CD4-positive, alpha-beta T cell treated with Interleukin-4 for 1 hour (primary cell): Measurements from ENCODE around the gene ADAMTSL2.
A peak's percentile ranks its signal among the peaks of the same experiment; 100 is the strongest.

Experiments used
- DNase-seq, 2 donors: peaks; one replicate each; pipeline ENCODE4 v3.0.0-alpha.2; 2020 to 2022

Gene ADAMTSL2

GRCh38 chr9:133576875-133577736 is 42.6 kb downstream of the ADAMTSL2 start:
- no peak for DNase-seq

- no peak for DNase-seq
Measured at GRCh38 chr9:133577737-133578112, 43.2 kb downstream of the ADAMTSL2 start.

DNA sequence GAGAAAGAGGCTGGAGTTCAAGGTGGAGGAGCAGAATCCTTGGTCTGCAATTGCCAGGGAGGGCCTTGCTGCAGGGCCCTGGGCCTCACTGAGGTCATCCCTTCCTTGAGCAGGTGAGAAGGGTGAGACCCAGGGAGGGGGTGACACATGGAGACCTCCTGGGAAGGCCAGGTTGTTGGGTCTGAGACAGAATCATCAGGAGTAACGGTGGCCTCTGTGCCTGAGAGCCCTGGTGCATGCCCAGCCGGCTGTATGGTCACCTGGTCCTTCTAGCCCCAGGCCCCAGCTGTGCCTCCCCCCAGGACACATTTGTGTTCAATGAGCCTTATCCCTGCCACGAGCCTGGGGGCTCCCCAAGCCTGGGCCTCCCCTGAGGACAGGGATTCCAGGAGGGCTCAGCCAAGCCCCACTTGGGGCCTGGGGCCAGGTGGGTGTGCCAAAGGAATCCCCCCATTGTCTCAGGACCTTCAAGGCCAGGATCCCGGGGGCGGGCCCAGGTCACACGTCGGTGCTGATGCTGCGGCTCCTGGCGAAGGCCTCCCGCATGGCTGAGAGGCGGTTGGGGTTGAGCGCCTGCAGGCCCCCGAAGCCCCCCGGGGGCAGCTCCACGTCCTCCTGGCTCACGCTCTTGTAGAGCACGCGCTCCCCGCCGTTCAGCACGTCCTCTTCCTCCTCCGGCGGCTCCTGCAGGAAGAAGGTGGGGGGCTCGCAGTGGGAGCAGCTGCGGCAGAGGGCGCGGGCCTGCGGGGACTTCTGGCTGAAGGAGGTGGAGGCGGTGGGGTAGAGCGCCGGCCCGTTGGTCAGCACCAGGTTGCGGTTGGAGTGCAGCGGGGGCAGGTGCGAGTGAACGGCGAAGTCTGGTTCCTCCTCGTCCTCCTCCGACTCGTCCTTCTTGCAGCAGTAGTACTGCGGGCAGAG is 44.3 kb downstream of the ADAMTSL2 start:
- no peak for DNase-seq

DNA sequence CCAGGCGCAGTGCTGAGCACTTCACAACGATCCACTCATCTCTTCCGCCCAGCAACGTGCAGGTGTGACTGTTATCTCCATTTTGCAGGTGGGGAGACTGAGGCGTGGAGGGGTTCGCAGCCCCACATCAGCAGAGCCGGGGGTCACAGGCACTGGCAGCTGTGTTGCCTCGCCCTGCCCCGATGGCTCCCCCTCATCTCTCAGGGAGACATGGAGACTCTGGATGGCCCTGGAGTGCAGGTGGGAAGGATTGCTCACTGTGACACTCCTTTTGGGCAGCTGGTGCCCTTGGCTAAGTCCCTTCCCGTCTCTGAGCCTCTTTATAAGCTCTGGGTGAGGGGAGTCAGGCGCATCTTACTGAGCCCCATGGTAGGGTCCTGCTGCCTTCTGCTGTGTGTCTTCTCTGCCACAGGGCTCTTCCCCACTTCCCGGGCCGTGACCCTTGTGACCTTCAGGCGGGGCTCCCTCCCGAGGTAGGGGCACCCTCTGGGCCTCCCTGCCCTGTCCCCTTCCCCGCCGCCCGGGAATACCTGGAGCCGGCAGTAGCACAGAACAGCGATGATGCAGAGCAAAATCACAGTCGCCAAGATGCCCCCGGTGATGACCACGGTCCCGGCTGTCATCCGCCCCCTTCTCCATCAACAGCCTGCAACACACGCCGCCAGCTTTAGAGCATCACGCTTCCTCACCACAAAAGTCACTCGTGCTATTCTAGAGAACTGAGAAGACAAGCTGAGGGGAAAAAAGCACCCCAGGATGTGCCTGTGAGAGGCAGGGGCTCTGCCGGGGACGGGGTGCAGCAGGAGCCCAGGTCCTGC is 45.3 kb downstream of the ADAMTSL2 start:
- DNase-seq: no peak

GRCh38 chr9:133580419-133580738 is 45.9 kb downstream of the ADAMTSL2 start:
- DNase-seq: no peak

DNA sequence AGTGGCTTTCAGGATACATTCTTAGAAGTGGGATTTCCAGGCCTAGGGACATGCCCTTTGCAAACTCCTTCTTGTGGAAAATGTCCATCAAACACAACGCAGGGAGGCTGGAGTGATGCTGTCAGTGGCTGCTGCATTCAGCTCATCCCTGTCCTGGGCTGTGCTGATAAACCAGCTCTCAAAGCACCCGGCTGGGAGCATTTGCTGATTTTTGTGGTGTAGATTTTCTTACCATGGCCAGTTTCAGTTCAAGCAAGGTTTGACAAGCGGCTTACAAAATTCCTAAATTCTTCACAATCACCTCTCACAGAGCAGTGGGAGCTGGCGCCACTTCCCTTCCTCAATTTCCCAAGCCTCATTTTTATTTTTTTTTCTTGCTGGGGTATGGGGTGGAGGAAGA is 46.5 kb downstream of the ADAMTSL2 start:
- DNase-seq: no peak

- no peak for DNase-seq
Measured at GRCh38 chr9:133581513-133582343, 47.2 kb downstream of the ADAMTSL2 start.

GRCh38 chr9:133582501-133583045 is 48.1 kb downstream of the ADAMTSL2 start:
- DNase-seq: no peak

DNA sequence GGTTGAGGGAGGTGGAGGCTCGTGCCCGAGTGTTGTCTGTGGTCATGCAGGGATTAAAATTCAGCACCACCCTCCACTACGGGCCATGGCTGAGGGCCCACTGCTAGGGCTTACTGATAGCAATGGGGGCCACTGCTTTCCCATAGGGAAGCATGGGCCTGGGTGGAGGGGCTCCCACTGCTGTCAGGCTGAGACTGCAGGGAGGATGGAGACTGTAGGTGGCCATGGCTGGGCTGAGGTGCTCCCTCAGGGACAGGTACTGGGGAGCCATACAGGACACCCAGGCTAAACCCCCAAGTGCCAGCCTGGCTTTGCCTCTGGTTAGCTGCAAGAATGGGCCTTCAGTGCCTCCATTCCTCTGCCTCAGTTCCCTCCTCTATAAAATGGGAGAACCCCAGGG is 48.6 kb downstream of the ADAMTSL2 start:
- no peak for DNase-seq

GRCh38 chr9:133583586-133583985 is 49.1 kb downstream of the ADAMTSL2 start:
- no peak for DNase-seq

DNA sequence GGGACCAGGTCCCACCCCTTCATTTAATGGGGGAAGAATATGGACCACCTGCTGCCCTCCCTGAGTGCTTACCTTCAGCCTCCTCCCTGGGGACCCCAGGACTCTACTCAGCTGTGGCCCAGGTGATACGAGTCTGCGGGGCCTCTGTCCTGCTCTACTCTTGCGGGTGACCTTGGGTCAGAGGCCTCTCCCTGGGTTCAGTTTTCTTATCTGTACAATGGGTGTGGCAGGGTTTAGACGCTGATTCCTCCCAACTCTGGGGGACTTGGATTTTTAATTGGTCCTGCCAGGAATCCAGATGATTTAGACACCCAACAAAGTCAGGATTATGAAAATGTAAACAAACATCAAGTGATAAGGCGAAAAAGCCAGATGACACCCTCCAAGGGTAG is 49.7 kb downstream of the ADAMTSL2 start:
- no peak for DNase-seq

DNA sequence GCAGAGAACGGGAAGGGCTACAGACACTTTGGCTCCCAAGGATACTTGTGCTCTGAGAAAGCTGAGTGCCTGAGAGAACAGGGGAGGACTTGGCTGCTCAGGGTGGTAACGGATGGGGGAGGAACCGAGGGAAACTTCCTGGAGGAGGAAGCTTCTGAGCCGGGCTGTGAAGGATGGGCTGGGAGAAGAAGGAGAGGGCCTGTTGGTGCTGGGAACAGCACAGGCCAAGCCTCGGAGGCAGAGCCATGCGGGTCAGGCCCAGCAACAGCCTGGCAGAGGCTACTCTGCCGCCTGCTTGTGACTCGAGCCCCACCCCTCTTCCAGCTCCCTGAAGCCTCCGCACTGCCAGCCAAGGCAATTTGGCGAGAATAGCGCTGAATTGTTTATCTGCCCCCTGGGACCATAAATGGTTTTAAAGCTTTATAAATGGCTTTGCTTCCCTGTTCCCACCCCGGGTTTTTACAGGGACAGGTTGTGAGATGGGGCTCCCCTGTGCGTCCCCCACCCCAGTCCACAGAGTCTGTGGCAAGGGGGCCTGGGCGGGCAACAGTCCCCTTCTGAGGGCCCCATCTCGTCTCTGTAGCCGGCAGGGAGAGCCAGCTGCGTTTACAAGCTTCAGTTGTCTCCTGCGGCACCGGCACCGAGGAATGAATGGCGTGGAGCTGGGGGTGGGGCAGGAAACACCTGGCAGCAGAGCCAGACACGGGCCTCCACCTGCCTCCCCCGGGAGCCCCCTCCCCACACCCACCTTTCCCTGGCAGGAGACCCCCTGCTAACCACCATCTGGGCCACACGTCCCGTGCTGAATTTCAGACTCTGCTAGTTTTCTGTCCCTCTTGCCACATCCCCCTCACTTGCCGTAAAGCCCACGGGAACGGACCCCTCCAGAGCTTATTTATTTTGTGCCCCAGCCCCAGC is 50.3 kb downstream of the ADAMTSL2 start:
- DNase-seq: peak in 1 of 2 donors; percentile 25

DNA sequence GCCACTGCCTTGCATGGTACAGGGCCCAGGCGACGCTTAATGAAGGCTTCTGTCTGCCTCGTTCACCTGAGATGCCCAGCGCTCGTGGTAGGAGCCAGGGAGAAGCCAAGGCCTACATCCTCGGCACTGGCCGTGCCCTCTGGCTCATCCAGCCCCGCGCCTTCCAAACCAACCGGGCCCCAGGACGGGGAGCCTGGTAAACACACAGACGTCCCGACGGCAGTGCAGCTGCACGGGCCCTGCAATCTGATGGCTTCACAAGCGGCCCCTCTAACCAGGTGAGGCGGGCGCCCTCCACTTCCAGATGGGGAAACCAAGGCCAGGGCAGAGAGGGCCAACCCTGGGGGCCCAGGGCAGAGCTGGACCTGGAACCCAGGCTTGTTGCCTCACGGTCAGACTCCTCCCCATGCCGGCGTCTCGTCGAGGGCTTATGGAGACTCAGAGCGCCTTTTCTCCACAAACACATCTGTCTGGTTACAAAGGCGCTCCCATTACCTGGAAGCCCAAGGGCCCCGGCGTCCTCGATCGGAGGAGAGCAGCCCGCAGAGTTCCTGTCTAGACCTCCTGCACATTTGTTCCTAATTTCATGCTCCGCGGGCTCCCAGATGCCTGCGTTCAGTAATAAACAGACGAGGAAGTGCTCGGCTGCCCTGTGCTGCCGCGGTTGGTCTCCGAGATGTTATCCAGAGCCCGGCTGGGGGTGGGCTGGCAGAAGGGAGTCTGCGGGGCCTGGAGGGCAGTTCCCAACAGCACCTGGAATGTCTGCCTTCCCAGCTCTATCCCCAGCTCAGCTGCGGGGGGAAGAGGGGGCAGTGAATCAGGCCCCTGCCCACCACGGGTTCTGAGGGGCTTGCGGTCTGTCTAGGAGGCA is 51.2 kb downstream of the ADAMTSL2 start:
- DNase-seq: no peak

DNA sequence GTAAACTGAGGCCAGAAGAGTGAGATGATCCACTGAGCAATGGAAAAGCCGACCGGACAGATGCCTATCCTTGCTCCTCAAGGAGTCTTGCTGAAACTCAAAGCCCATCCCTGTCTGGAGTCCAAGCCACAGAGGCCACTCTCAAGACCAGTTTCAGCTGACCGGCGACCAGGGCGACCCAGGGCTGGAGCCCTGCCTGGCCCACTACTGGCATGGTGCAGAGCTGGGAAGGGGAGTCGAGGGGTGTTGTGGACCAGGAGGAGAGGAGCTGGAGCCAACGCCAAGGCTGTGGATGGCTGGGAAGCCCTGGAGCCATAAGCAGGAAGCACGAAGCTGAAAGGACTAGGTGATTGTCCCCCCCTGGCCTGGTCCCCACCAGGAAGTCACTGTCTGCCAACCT is 52.5 kb downstream of the ADAMTSL2 start:
- DNase-seq: no peak

GRCh38 chr9:133587466-133587865 is 53.0 kb downstream of the ADAMTSL2 start:
- no peak for DNase-seq

DNA sequence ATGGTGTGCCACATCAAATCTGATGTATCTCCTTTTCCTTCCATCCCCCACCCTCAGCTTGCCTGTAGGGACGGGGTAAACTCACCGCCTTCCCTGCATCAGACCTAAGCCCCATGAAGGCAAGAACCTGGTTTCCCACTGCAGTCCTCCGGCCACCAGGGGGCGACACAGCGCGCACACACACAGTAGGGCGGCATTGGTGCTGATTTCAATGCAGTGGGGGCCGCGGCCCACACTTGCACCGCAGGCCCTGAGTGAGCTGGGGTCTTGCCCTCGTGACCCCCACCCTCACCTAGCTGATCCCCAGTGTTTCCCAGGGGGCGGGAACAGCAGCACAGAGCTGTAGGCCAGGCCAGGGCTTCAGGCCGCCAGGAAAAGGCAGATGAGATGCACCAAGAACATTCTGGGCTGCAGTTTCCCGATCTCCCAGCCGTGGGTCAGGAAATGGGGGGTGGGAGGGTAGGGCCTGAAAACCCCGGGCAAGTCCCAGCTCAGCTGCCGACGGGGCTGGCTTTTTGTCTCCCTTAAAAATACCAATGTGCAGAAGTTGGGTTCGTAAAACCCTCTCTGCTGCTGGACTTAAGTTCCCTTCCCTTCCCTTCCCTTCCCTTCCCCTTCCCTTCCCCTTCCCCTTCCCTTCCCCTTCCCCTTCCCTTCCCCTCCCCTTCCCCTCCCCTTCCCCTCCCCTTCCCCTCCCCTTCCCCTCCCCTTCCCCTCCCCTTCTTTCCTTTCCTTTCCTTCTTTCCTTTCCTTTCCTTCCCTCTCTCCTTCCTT is 55.1 kb downstream of the ADAMTSL2 start:
- DNase-seq: peak; percentile 22 to 43

GRCh38 chr9:133590231-133590855 is 55.8 kb downstream of the ADAMTSL2 start:
- no peak for DNase-seq

DNA sequence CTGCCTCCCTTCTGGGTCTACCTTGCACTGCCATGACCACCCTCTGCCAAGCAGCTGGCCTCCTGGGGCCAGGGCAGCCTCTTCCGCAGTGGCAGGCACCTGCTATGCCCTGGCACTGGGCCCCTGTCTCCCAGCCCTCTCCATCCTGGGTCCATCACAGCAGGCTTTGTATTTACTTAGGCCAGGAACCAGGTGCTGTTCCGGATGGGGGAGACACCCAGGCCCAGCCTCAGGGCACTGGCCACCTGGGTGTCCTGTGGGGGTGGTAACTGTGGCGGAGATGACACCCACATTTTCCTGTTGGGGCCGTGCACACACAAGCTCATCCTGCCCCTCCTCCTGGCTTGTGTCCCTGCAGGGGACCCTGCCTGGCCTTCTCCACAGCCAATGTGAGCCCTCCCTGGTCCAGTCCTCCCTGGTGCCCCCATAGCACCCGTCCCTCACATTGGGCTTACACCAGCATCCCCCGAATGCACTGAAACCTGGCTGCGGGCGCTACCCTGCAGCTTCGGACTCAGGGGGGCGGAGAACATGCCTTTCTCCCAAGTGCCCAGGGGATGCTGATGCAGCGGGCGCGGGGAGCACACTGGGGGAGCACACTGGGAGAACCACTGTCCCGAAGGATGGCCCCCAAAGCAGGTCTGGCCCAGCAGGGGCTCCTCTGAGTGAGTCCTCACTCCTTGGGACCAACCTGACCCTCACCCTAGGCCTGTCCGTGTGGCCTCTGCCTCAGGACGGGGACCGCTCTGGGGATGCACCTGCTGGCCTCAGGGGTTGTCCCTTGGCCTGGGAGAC is 56.8 kb downstream of the ADAMTSL2 start:
- no peak for DNase-seq
